Measurements from ENCODE around the gene CLDN6.

The CLDN6 gene

GRCh38 chr16:3010510-3010909 is 7.5 kb downstream of the CLDN6 start:
- DNase-seq, result no peak

DNA sequence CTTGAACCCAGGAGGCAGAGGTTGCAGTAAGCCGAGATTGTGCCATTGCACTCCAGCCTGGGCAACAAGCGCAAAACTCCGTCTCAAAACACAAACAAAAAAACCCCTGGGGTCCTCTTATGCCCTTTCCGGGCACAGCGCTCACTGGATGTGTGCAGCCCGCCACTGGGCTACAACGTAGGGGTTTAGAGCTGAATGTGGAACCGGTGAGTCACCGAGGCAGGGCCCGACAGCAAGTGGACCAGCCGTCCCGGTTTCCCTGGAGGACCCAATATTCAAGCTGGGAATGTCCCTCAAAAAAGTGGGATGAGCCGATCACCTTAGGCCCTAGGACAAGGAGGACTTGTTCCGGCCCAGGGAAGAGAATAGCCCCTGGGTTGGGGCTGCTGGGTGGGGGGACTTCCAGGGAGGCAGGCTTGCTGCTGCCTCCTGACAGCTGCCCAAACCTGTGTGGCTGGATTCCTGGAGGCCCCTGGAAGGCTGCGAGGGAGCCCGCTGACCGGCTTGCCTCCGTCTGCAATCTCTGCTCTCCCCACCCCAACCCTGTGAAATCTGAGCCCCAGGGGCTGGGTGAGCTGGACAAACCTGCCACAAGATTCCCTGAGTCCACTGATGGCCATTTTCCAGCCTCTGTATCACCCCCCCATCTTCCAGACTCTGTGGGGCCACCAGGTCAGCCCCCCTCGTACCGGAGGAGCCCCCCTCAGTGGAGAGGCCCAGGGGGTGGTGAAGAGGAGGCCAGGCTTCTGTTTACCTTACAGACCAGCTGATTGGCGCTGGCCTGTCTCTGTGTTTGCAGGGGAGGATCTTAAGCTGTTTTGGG is 8.2 kb downstream of the CLDN6 start:
- no peak for DNase-seq

DNA sequence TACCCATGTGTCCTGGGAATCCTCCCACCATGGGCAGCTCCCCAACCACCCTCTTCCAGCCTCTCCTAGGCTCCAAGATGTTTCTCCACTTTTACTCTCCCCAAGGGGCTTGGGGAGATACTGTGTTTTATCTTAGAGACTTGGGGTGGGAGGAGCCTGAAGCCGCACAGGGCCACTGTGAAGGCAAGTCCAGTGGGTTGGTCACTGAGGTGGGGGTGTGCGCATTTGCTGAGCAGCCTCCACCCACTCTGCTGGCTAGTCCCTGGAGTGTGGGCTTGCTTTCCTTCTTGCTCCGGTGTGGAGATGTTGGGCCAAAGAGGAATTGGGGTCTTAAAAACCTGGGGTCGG is 9.3 kb downstream of the CLDN6 start:
- DNase-seq, result no peak

DNA sequence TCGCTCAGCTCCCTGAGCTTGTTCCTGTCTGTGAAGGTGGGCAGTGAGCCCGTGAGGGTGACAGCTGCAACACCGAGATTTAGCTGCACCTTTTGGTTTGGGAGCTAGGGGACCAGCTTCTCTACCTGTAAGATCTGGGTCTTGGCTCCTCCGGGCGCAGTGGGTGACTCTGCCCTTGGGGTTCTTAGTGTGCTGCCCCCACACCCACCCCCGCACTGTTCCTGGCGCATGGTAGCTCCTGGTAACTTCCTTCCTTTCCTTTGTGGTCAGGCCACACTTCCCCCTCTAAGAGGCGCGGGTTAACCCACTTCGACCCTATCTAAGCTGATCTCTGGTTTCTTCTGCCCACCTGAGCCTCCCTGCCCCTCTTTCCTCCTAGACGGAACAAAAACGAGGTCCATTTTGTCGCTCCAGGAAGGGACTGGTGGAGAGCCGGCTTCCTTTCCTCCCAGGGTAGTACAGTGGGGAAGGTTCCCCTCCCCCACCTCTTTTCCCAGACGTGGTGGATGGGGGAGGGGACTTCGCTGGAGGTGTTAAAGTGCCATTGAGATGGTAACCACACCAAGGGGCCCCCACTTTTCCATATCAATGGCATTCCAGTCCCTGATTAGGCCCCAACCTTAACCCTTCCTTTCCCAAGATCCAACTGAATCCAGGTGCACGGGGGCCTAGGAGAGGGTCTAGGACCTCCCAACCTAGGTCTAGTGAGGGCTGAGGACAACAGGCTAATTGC is 9.9 kb downstream of the CLDN6 start:
- no peak for DNase-seq

GRCh38 chr16:3007059-3007956 is 10.7 kb downstream of the CLDN6 start:
- DNase-seq, result no peak

GRCh38 chr16:3004781-3005284 is 13.2 kb downstream of the CLDN6 start:
- no peak for DNase-seq

- DNase-seq, result no peak
Observed at GRCh38 chr16:3004319-3004718, 13.7 kb downstream of the CLDN6 start.

DNA sequence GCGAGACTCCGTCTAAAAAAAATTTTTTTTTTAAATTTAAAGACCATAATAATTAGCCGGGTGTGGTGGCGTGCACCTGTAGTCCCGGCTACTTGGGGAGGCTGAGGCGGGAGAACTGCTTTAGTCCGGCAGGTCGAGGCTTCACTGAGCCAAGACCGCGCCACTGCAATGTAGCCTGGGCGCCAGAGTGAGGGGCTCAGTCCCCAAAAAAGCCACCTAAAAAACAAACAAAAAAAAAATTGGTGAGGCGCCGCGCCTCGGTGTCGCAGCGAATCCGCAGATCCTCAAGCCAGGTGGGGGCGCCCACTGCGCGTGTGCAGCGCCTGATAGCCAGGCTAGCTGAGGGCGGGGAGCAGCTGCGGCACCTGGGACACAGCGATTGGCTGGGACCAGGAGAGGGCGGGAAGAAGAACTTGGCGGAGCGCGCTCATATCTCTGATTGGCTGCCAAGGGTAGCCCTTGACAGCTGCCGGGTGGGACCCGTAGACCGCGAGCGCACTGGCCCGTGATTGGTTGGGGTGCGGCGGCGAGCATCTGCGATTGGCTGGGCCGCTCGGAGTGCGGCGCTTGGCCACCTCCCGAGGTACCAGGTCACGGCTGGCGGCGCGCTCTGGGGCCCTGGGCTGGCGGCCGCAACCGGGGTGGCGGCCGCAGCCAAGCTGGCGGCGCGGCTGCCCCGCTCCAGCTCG is 14.3 kb downstream of the CLDN6 start:
- peak; percentile 93 for DNase-seq

DNA sequence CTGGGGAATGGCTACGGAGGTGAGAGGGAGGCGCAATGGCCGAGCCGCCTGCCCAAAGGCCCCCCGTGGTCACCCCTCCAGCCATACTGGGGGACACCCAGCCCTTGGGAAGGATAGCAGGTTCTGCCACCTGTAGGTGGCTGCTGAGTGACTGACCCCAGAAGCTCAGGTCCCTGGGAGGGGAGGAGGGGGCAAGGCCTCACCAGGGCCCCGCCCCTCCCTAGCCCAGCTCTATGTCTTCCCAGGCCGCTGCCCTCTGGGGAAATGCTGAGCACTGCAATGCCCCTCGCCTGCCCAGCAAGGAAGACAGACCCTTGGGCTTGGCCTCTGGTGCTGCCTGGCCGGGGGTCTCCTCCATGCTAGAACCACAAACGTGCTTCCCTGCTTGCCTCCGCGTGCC is 16.7 kb downstream of the CLDN6 start:
- DNase-seq, result no peak

GRCh38 chr16:3000540-3000939 is 17.4 kb downstream of the CLDN6 start:
- DNase-seq, result no peak

- no peak for DNase-seq
Observed at GRCh38 chr16:2999929-3000328, 18.1 kb downstream of the CLDN6 start.

- no peak for DNase-seq
Observed at GRCh38 chr16:2996298-2996697, 21.7 kb downstream of the CLDN6 start.

- no peak for DNase-seq
Observed at GRCh38 chr16:2992383-2993081, 25.5 kb downstream of the CLDN6 start.

GRCh38 chr16:2991566-2992261 is 26.3 kb downstream of the CLDN6 start:
- no peak for DNase-seq

- no peak for DNase-seq
Observed at GRCh38 chr16:2990891-2991290, 27.1 kb downstream of the CLDN6 start.

DNA sequence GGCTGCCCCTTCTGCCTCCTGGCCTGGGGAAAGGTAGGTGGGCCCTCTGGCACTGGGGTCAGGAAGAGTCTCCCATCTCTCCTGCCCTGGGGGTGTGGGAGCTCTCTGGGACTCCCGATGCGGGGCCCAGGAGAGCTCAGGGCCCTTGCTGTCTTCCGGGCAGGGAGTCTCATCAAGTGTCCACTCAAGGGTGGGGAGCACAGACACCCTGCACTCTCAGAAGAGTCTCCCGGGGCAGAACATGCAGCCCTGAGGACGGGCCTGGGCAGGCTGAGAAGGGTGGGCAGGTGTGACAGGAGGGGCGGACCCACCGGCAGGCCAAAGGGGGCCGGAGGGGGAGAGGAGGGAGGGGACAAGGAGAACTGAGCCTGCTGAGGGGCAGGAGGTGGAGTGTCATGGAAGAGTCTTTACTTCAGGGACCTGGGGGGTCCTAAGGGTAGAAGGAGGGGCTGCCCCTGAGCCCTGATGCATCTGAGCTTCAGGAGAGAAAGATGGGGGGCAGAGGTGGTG is 29.3 kb downstream of the CLDN6 start:
- DNase-seq, result no peak

- DNase-seq, result no peak
Observed at GRCh38 chr16:2987833-2988232, 30.1 kb downstream of the CLDN6 start.

GRCh38 chr16:2987286-2987685 is 30.7 kb downstream of the CLDN6 start:
- DNase-seq, result no peak

DNA sequence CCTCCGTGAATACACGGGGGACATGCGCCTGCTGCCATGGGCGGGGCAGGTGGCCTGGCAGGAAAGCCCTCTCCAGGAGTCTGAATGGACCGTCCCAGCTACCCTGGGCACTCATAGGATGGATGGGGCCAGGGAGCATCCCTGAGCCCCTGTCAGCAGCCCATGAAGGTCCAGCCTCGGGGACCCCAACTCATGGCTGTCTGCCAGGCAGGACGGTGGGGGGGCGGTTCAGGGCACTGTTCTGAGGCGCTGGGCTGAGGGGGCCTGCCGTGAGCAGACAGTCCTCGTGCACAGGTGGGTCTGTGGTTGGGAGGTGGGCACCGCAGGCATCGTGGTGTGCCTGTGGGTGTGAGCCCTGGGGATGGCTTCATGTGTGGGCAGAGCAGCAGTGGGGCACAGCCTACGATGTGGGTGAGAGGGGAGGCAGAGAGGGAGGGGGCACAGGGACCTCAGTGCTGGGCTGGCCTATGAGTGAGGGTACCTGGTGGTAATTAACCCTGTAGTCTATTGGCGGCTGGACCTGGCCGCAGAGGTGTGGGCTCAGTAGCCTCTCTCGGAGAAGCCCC is 31.3 kb downstream of the CLDN6 start:
- DNase-seq, result no peak

GRCh38 chr16:2985893-2986355 is 32.1 kb downstream of the CLDN6 start:
- peak; percentile 6 for DNase-seq

- DNase-seq, result no peak
Observed at GRCh38 chr16:2985462-2985861, 32.5 kb downstream of the CLDN6 start.
